OCI-M2 (cell line): ENCODE measurements around the gene SOCS3.

Experiments used
- DNase-seq: peaks from one replicate; lab custom pipeline; 2025; ENCODE audit not compliant: unreplicated experiment; lab: John Stamatoyannopoulos, UW

Gene SOCS3

DNA sequence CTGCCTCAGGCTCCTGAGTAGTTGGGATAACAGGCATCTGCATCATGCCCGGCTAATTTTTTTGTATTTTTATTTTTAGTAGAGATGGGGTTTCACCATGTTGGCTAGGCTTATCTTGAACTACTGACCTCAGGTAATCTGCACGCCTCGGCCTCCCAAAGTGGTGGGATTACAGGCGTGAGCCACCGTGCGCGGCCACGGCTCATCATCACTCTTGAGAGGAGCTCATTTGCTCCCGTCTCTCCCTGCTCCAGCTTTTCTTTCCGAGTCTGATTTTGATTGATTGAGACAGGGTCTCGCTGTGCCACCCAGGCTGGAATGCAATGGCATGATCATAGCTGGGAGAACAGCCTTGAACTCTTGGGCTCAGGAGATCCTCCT lies 31.2 kb upstream of the SOCS3 start:
- DNase-seq, result no peak

DNA sequence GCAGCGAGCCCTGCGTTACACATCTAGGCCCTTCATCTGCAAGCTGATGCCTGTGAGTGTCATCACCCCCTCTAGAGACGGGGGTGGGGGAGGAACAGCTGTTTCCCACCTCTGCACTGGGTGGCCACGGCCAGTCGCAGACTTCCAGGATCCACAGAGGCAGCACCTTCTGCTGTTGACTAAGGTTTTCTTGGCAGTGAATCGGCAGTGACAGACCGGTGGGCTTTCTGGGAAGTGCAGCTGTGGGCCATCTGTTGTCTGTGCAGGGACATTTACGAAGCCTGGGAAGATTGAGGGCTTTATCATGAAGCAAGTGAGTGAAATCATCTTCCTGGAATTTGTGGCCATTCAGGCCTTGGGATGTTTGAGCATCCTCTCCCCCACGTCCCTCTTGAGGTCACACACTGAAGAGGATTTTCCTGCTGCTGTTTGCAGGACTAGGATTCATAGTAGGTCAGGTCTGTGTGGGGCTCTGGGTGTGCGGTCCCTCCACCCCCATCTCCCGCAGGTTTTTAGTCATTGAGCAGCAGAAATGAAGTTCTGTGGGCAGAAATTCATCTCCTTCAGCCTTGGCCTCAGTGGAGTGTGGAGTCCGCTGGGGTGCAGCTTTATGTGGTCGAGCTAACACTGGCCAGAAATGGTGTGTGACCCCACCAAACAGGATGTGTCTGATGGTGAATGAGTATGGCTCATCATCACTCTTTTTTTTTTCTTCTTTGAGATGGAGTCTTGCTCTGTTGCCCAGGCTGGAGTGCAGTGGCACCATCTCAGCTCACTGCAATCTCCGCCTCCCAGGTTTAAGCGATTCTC lies 30.6 kb upstream of the SOCS3 start:
- DNase-seq, result no peak

DNA sequence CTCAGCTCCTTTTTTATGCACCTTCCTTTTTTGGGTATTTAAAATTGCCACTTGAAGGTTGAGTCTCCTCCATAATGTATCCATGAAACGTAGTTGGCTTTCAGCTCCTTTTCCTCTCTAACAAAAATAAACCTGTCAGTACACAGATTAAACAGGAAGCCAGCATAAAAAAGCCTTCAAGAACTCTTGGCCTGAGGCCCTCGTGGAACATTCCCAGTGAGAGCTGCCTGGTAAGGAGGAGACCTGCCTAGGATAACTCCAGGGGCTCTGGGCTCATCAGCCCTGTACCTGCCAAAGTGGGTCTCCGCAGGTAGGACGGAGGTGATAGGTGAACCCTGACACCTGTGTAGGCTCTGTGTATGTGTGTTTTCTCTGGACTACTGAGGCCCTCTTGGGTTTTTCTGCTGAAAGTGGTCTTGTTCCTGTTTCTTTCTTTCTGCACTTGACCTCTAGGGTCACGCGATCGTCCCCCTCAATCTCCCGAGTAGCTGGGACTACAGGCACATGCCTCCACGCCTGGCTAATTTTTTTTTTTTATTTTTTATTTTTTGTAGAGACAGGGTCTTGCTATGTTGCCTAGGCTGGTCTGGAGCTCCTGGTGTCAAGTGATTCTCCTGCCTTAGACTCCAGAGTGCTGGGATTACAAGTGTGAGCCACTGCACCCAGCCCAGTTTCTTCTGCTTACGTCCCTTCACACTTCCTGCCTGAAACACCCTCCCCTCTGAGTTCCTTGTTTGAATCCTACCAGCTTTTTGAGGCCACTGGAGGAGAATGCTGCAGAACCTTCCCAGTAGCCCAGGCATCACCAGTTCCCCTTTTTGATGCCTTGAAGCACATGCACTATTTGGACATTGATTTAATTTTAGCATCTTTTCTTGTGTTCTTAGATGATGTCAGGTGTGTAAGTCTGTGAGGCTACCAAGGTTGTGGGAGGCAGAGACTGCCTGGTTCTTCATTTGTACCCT lies 28.4 kb upstream of the SOCS3 start:
- no peak for DNase-seq

DNA sequence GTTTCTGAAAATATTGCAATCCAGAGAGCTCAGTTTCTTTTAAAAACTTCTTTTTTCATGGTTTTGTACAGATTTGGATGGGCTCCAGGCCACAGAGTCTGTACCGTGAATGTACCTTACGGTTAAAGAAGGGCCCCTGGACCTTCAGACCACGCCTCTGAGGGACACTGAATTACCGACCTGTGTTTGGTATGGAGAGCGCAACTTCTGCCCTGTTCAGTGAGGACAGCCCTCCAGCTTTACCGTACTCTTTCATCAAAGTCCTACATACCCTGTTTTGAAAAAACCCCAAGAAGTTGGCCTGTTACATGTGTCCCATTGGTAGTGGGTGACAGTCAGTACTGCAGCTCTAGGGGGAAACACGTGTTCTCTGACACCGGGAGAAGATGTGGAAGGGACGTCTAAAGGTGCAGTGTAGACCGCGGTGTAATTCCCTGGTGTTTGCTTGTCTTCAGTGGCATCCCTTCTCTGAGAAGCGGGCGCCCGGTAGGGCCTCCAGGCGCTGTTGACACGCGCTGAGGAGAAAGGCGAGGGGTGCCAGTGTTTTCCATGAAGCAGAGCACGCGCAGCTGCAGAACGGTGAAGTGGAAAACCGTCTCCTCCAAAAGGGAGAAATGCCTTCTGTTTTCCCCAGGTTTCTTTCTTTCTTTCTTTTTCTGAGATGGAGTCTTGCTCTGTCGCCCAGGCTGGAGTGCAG lies 24.8 kb upstream of the SOCS3 start:
- DNase-seq, result no peak

DNA sequence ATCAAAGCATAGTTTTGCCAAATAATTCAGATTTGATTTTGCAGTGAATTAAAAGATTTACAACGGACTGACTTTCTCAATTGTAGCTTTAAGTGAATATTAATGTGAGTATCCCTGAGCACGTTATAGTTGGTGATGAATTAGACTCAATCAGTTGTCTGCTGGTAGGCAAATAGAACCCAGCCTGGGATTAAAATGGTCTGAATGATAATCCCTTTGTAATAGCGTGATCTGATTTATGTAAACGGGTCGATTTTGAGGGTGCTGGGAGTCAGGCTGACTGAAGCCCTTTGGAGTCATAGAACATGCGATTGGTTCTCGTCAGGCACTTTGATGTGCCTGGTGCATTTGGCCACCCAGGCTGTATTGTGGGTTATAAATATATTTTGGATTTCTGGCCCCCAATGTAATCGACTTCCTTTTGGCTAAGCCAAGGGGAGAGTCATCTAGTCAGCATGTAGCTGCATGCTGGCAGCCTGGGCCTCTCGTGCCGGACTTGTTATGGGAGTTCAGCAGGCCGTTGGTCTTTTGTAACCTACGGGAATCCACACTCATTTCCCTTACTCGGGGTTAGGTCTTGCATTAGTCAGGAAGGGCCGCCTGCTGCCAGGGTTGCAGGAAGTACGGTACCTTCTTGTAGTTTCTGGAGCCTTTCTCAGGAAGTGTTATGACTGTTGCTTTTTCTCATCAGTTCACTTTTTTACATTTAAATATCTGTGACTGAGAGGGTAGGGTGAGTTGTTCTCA lies 24.0 kb upstream of the SOCS3 start:
- DNase-seq, result no peak

DNA sequence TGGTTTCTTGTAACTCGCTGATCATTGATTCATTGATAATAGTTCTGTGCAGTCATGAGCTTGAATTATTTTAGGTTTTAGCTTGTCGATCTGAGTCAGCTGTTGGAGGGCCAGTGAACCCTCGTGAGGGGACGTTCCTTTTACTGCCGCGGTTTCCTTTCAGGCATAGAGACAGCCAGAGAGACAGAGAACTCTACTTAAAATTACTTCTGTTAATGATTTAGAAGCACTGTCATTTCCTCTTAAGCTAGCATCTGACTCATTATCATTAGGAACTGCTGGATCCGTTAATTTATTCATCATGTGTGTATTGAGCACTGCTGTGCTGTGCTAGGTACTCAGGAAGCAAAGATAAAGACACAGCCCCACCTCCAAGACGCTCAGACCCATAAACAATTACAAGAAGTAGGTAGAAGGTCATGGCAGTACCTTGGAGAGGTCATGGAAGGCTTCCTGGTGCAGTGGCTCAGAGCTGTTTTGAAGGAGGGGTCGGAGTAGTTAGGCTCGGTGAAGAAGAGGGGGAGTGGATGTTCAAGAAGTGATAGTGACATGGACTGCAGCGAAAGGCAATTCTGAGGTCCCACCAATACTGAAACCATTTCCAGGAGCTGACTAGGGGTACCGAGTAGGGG lies 21.8 kb upstream of the SOCS3 start:
- DNase-seq, result no peak

DNA sequence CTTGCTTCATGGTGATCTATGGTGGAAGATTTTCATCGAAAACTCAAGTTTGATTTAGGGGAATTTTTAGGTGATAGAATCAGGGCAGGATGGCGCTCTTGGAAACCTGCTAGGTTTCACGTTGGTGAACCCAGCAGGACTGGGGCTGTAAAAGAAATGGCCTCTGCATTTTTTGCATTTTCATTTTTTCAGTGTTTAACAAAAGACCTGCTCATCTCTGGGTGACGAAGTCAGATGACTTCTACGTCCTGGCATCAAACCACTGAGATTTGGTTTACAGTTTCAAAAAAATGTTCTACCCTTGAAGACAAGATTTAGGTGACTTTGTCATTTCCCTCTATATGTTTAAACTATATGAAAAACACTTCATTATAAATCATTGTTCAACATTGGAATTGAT lies 20.5 kb upstream of the SOCS3 start:
- no peak for DNase-seq

DNA sequence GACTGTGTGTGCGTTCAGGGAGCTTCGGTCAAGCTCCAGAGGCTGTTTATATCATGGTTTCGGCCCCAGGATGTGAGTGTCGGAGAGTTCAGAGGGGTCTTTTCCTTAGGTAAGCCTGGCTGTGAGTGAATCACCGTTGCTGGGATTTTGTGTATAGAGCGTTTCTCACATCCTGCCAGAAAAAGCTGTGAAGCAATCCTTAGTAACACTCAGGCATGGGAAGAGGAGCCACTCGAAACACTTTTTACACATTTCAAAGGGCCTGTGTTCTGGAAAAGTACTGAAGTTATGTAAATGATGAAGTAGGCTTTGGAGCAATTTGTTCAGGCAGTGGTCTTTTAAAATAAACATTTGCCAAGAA lies 19.2 kb upstream of the SOCS3 start:
- DNase-seq, result no peak

DNA sequence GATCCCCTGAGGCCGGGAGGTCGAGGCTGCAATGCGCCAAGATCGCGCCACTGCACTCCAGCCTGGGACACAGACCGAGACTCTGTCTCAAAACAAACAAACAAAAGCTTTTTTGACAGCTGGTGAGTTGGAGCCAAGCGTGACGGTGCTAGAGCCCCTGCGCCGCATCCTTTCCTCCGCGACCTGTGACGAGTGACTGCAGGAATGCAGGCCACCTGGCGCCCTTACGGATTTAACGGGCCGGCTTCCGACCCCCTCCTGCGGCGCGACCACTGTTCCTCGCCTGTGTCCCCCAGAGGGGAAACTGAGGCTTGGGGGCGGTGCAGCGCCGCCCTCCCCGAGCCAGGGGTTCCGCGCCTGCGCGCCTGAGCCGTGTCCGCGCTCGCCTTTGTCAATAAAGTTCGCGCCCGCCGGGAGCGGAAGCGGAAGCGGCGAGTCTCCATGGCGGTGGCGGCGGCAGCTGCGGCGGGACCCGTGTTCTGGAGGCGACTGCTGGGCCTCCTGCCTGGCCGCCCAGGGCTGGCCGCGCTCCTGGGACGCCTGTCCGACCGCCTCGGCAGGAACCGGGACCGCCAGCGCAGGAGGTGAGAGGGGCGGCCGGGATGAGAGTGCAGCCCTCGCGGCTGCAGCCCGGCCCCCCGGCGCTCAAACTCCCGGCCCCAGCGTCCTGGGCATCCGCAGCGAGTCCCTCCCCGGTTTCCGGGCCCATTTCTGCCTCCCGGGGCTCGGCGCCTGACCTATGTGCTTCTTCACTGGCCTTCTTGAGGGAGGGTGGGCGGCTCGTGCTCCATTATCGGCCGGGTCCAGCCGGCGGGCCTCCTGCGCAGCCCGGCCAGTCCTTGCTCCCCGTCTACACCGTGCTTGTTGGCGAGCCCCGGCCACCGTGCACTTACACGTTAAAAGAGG lies 18.6 kb upstream of the SOCS3 start, which contains the start of gene PGS1:
TSS of gene PGS1 (plus strand) at position 425 of the 906 bp plus-strand sequence. CDS start at position 442, 17 bp downstream.
- no peak for DNase-seq

DNA sequence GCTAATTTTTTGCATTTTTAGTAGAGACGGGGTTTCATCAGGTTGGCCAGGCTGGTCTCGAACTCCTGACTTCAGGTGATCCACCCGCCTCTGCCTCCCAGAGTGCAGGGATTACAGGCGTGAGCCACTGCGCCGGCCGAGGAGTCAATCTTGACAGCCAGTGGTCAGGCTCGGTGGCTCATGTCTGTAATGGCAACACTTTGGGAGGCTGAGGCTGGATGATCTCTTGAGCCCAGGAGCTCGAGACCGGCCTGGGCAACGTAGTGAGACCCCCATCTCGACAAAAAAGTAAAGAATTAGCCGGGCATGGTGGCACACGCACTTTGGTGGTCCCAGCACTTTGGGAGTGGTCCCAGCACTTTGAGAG lies 18.0 kb upstream of the SOCS3 start:
- DNase-seq, result no peak

DNA sequence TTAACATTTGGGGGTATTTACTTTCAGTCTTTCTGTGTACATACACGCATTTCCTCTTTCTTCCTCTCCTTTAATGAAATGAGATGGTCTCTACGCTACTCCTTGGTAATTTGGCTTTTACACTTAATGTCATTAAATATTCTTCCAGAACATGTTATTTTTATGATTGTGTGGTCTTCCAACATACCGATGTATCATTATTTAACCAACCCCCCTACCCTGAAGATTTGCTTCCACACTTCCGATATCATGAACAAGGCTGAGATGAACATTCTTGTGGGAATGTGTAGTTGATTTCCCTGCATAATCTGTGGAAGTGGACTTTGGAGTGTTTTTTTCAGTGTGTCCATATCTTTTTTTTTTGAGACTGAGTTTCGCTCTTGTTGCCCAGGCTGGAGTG lies 16.3 kb upstream of the SOCS3 start:
- DNase-seq, result no peak

DNA sequence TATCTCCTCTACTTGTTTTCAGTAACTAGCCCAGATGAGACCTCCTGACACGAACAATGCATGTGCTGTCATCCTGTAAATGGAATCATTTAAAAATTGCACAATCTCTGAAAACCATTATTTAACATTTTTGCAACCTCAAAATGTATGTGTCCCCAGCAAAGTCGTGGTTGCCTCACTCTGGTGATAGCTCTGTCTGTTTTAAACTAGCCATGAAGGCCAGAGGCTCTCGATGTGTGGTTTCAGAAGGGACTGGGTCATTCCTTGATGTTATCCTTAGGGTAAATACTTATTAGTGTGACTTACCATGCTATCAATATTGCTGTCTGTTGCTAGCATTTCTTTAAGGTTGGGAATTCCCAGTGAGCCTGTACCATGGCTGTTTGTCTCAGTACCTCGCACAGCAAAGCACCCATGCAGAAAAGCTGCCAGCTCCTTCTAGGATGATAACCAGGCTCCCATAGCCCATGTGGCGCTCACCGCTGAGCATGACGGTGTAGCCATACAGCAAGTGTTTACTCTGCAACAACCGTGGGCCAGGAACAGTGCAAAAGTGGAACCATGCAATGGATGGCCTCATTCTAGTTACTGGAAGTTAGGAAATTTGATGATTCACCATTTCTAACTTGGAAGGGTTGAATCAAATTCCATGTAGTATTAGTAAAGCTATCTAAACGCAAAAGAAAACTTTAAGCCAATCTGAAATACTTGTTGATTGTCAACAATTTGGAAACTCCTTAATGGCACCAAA lies 15.7 kb upstream of the SOCS3 start:
- no peak for DNase-seq

DNA sequence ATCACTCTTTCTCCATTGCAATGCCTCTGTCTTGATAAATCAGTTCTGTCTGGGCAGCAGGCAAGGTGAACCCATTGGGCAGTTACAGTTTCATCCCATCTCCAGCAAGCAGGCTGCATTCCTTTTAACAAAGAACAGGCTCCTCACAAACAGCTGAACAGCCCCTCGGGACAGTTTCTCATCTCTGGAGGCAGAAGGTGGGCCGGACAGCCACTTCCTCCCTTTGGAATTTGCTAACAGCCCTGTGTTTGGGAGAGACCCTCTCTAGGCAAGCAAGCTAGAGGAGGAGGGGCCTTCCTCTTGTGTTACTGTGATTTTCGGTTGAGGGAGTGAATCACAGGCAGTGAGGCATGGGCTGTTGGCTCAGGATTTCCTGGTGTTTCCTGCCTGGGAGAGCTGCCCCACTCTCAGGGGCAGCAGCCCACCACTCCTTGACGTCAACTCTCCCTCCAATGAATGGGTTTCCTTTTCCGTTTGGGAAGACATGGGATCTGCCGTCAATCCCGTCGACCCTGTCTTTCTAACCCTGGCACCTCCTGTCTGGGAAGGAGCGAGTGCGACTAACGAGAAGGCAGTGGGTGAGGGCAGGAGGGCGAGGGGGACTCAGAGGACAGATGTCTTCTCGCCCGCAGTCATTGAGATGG lies 14.9 kb upstream of the SOCS3 start:
- no peak for DNase-seq

DNA sequence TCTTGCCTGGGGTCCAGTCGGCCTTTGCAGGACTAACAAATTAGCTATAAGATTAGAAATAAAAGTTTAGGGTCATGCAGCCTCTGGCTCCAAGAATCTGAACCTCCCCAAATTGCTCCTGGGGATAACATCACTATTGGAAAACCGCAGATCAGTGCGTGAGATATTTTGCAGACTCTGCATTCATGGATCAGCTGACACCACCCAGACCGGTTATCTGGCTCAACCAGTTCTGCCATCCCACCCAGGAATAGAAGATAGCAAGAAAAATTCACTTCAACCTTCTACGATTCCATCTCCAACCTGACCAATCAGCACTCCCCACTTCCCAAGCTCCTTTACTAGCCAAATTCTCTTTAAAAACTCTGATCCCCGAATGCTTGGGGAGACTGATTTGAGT lies 14.3 kb upstream of the SOCS3 start:
- no peak for DNase-seq

DNA sequence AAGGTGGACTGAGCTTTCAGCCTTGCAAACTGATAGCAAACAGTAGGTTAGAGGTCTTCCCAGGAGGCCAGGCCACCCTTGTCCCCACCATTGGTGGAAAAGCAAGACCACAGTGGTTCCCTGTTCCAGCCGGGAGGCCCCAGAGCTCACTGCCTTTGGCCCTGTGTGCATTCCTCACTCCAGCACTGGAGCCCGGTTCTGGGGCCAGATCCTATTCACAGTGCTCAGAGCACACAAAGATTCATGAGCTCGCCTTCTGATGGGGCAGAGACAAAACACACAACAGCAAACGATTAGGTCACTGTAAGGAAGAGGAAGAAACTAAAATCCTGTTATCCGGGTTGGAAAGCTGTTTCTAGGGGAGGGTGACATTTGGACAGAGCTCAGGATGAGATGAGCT lies 13.0 kb upstream of the SOCS3 start:
- DNase-seq, result no peak

DNA sequence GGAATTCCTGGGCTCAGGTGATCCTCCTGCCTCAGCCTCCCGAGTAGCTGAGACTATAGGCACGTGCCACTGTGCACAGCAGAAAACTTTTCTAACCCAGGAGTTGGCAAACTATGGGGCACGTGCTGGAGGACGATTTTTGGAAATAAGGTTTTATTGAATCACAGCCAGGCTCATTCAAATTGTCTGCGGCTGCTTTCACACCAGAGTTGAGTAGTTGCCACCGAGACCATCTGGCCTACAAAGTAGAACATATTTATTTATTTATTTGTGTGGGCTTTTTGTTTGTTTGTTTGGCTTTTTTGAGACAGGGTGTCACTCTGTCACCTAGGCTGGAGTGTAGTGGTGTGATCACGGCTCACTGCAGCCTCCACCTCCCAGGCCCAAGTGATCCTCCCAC lies 11.2 kb upstream of the SOCS3 start:
- DNase-seq, result no peak

DNA sequence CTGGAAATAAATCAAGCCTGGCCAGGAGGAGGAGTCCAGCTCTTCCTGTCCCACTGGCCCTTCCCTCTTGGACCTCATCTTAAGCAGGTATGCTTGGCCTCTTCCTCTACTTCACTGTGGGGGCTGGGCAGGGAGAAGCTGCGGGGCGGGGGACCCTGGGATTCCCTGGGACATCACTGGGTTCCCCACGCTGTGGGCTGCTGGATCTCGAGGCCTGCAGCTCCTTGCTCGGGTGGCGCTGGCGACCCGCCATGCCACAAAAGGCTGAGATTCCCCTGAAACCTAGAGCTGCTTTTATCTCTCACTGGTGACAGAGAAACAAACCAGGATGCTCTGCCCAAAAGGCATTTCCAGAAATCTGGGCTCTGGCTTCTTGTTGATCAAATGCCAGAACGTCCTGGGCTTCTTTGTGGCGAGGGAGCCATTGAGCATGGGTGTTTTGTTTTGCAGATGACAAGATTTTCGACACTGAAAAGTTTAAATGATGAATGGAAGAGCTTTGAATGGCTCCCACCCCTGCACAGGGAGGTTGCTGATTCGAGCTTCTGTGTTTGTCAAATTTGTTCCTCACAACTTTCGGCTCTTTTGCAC lies 10.0 kb upstream of the SOCS3 start:
- no peak for DNase-seq
